ENCODE measurements around the gene SLC9A3.
"Not testable (repeated sequence)": the region's sequence is repeated elsewhere in the genome, so short reads cannot be mapped to it uniquely, and the experiment has no call there.

Gene SLC9A3

GRCh38 chr5:524973-525761 lies 918 bp upstream of the SLC9A3 start:
- DNase-seq = no peak

GRCh38 chr5:523441-524222 lies 617 bp downstream of the SLC9A3 start:
- DNase-seq = peak in 2 of 3 experiments; percentile 64 to 70

GRCh38 chr5:522899-523440 lies 1.3 kb downstream of the SLC9A3 start:
- peak; percentile 83 to 93 (median 92) for DNase-seq

- DNase-seq = peak in 2 of 3 experiments; percentile 30 to 78
Measured at GRCh38 chr5:522116-522515, 2.1 kb downstream of the SLC9A3 start.

- DNase-seq = no peak
Measured at GRCh38 chr5:521680-522079, 2.6 kb downstream of the SLC9A3 start.

- DNase-seq = no peak
Measured at GRCh38 chr5:520850-521226, 3.4 kb downstream of the SLC9A3 start.

GRCh38 chr5:520196-520849 lies 3.9 kb downstream of the SLC9A3 start:
- no peak for DNase-seq

GRCh38 chr5:518721-519120 lies 5.5 kb downstream of the SLC9A3 start:
- DNase-seq = no peak

- DNase-seq = no peak
Measured at GRCh38 chr5:517535-518100, 6.6 kb downstream of the SLC9A3 start.

- no peak for DNase-seq
Measured at GRCh38 chr5:516980-517379, 7.3 kb downstream of the SLC9A3 start.

- DNase-seq = no peak
Measured at GRCh38 chr5:516338-516925, 7.8 kb downstream of the SLC9A3 start.

GRCh38 chr5:515273-515836 lies 8.9 kb downstream of the SLC9A3 start:
- DNase-seq = no peak

- no peak for DNase-seq
Measured at GRCh38 chr5:514673-515072, 9.6 kb downstream of the SLC9A3 start.

GRCh38 chr5:514101-514485 lies 10.2 kb downstream of the SLC9A3 start:
- no peak for DNase-seq

- DNase-seq = no peak
Measured at GRCh38 chr5:513216-514100, 10.8 kb downstream of the SLC9A3 start.

- DNase-seq = no peak
Measured at GRCh38 chr5:511476-511875, 12.8 kb downstream of the SLC9A3 start.

- no peak for DNase-seq
Measured at GRCh38 chr5:510521-510920, 13.7 kb downstream of the SLC9A3 start.

GRCh38 chr5:509611-510185 lies 14.6 kb downstream of the SLC9A3 start:
- DNase-seq = no peak

GRCh38 chr5:507986-508575 lies 16.2 kb downstream of the SLC9A3 start:
- not testable (repeated sequence) for DNase-seq

- DNase-seq = peak; percentile 46 to 73 (median 57)
Measured at GRCh38 chr5:505951-506525, 18.2 kb downstream of the SLC9A3 start.

All from NCI-H1417 (cell line).